HG02642 (cell line): ENCODE results near the gene CCDC71.
A peak's percentile ranks its signal among the peaks of the same experiment; 100 is the strongest.

Experiments
- ATAC-seq: cut with Tn5 transposase; IDR thresholded peaks from one replicate; pipeline ENCODE4 v1.9.1; 2021; ENCODE audit warnings: mild to moderate bottlenecking; ENCODE audit not compliant: unreplicated experiment, poor library complexity

The CCDC71 gene

GRCh38 chr3:49165771-49166751, at the start of gene CCDC71:
CCDC71 (minus strand) TSS chr3:49166331; CDS start chr3:49164208, 2,123 bp downstream.
- peak; percentile 66 for ATAC-seq

- ATAC-seq, result no peak
Measured at GRCh38 chr3:49213998-49214397, 47.9 kb upstream of the CCDC71 start.

GRCh38 chr3:49213541-49213943, 47.4 kb upstream of the CCDC71 start:
- ATAC-seq, result no peak

- no peak for ATAC-seq
Measured at GRCh38 chr3:49199900-49200281, 33.8 kb upstream of the CCDC71 start.

- ATAC-seq, result no peak
Measured at GRCh38 chr3:49199239-49199899, 33.2 kb upstream of the CCDC71 start.

GRCh38 chr3:49198611-49199230, 32.6 kb upstream of the CCDC71 start:
- ATAC-seq, result no peak

GRCh38 chr3:49198161-49198560, 32.0 kb upstream of the CCDC71 start:
- ATAC-seq, result no peak

- no peak for ATAC-seq
Measured at GRCh38 chr3:49191741-49192140, 25.6 kb upstream of the CCDC71 start.

GRCh38 chr3:49183873-49184272, 17.7 kb upstream of the CCDC71 start:
- ATAC-seq, result no peak

- ATAC-seq, result no peak
Measured at GRCh38 chr3:49182682-49183081, 16.6 kb upstream of the CCDC71 start.

- no peak for ATAC-seq
Measured at GRCh38 chr3:49181351-49181750, 15.2 kb upstream of the CCDC71 start.

GRCh38 chr3:49180116-49180515, 14.0 kb upstream of the CCDC71 start:
- ATAC-seq, result no peak

- no peak for ATAC-seq
Measured at GRCh38 chr3:49177073-49177472, 10.9 kb upstream of the CCDC71 start.

GRCh38 chr3:49175530-49175929, 9.4 kb upstream of the CCDC71 start:
- no peak for ATAC-seq

GRCh38 chr3:49174397-49174985, 8.4 kb upstream of the CCDC71 start:
- no peak for ATAC-seq

- no peak for ATAC-seq
Measured at GRCh38 chr3:49173792-49174170, 7.7 kb upstream of the CCDC71 start.

GRCh38 chr3:49173116-49173791, 7.1 kb upstream of the CCDC71 start:
- no peak for ATAC-seq

GRCh38 chr3:49172551-49173041, 6.5 kb upstream of the CCDC71 start:
- no peak for ATAC-seq

GRCh38 chr3:49171775-49172500, 5.8 kb upstream of the CCDC71 start:
- no peak for ATAC-seq
